AG04450 (cell line): Measurements from ENCODE around the gene WDR43. TPM values are rescaled to one million over a fixed set of nuclear protein-coding genes. Genes with fewer than 3 reads are reported as not detected.
A peak's percentile ranks its signal among the peaks of the same experiment; 100 is the strongest.

Experiments
- CTCF ChIA-PET: fragments of 300-600, 350-600 bp; formaldehyde crosslinking; extraction: SDS; loops from one replicate; lab custom pipeline; 2022; ENCODE audit warnings: antibody characterized with exemption, inconsistent platforms; lab: Charles Lee
- POLR2A ChIA-PET: fragments of 350-600 bp; formaldehyde crosslinking; extraction: SDS; loops from one replicate; lab custom pipeline; 2021; ENCODE audit warnings: antibody characterized with exemption, inconsistent platforms; lab: Yijun Ruan, JAX
- DNase-seq: peaks from one replicate; pipeline ENCODE4 v3.0.0-alpha.2; 2011; ENCODE audit warnings: low read depth, low spot score
- H3K27ac ChIP-seq: one replicate; pipeline ENCODE4 v1.5.1; 2012; ENCODE audit warnings: low read depth, low read length, control low read depth
- H3K27me3 ChIP-seq: one replicate; pipeline ENCODE4 v1.6.0; 2012; ENCODE audit warnings: low read length; ENCODE audit not compliant: control insufficient read depth, insufficient read depth
- H3K4me3 ChIP-seq: 2 replicates; pipeline ENCODE4 v1.5.1; 2011; ENCODE audit warnings: mild to moderate bottlenecking, low read depth, low read length, control low read depth
- H3K9me3 ChIP-seq: 2 replicates; pipeline ENCODE4 v1.5.1; 2012; ENCODE audit warnings: low read length; ENCODE audit not compliant: control insufficient read depth, insufficient read depth
- CTCF ChIP-seq: IDR thresholded peaks from 2 replicates; pipeline ENCODE4 v1.5.1; 2011; ENCODE audit warnings: low read depth, low read length, control low read depth, inconsistent platforms
- polyA plus RNA-seq: library from polyadenylated mRNA; depleted of rRNA; stranded (reverse); fragments of >200 nt; gene quantifications from 2 replicates; pipeline ENCODE4 v1.2.3, GENCODE V29; 2011

WDR43 gene
- polyA plus RNA-seq, 1 experiment = 95.5 TPM

DNA sequence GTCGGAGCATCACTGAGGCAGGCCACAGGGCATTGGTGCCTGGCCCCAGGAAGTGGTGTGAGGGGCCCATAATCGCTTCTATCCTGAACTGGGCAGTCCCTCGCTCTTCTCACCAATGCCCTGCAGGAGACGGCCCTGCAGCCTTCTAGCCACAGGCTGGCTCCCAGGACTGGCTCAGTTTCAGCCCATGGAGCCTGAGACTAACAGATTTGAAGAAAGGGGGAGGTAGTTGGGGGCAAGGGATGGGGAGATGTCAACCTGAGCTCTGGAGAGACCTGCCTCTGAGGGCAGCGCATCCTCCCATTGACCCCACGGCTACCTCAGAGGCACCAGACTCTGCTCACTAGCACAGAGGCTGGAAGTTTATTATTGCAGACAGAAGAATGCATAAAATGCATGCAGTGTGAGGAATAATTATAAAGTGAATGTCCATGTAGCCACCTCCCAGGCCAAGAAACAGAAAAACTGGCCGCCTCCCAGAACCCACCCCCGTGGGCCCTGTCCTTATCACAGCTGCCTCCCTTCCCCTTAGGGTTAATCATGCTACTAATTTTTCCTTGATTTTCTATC is 88.0 kb downstream of the WDR43 start:
- Histone ChIP-seq H3K27me3 (peaks cover 5% of the 10 kb centered on the region), H3K9me3 (no peaks in the 10 kb centered on the region; the same call in 1 of the 2 replicates), H3K27ac (no peak overlapping the region), H3K4me3 (no peak overlapping the region)
- no peak for TF ChIP-seq CTCF
- DNase-seq = no peak
- ChIA-PET POLR2A (no interaction called here), CTCF (interaction anchor here (1.5 kb wide), 1 partner anchor 24 kb away, joined by 9 read pairs; no protein-coding TSS in a partner anchor)

DNA sequence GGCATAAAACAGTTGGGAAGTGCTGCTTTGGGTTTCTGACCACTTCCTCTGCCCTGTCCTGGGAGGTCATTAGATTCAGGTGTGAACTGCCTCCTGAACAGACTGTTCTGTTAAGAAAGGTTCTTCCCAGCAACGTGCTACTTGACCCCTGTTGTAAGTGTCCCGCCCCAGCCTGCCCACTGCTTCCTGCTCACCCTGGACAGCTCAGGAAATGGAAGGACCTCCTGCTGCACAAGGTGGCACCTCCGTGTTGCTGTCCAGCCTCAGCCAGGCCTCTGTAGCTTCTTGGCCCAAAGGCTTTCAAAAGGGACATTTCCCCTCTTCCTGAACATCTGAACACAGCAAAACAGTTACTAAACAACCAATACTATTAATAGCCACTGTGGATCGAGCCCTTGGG is 92.0 kb downstream of the WDR43 start:
- no peak for DNase-seq
- no peak for TF ChIP-seq CTCF
- ChIA-PET POLR2A (no interaction called here), CTCF (no interaction called here)
- Histone ChIP-seq H3K27me3 (peaks cover 7% of the 10 kb centered on the region), H3K27ac (no peak overlapping the region), H3K4me3 (no peak overlapping the region), H3K9me3 (no peaks in the 10 kb centered on the region; the same call in 1 of the 2 replicates)

DNA sequence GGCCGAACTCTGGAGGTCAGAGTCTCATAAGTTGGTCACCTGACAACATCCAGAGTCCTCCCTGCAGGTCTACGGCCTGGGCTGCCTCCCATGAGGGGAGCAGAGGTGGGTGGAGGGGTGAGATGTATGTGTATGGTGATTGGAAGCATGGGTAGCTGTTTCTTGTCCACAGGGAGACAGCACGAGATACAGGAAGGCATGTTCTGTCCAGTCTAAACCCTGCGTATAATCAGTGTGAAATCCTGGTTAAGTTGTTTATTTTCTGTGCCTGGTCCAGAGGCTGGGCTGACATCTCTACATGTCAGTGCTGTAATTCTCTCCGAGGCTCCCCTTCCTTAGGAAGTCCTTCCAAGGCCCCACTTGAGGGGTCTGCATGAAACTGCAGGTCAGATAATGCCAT is 95.5 kb downstream of the WDR43 start:
- no peak for DNase-seq
- ChIA-PET CTCF (no interaction called here), POLR2A (no interaction called here)
- peaks cover 3% of the 10 kb centered on the region for H3K27me3 ChIP-seq
- H3K4me3 ChIP-seq = no peak overlapping the region
- H3K9me3 ChIP-seq = no peaks in the 10 kb centered on the region
- TF ChIP-seq CTCF = no peak
- H3K27ac ChIP-seq = peak overlapping the region; percentile 11

DNA sequence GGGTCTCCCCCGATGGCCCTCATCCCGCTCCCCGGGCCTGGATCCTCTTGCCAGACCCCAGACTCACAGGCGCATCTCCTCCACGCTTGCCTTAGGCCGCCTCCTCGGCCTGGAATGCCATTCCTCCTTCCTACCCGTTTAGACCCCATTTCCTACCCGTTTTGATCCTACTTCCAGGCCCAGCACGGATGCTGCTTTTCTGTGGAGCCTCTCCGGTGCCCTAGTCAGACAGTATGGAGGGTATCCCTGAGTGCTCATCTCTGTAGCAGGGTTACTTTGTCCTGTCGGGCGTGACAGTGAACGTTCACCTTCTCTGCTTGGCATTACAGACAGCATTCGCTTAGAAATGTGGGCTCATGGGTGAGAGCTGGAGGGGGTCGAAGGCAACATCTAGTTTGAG is 96.0 kb downstream of the WDR43 start:
- ChIA-PET POLR2A (no interaction called here), CTCF (interaction anchor here (1.4 kb wide), 1 partner anchor 32 kb away, joined by 4 read pairs; no protein-coding TSS in a partner anchor)
- TF ChIP-seq CTCF = no peak
- Histone ChIP-seq H3K4me3 (no peak overlapping the region), H3K27ac (peak overlapping the region; percentile 31), H3K9me3 (no peaks in the 10 kb centered on the region), H3K27me3 (peaks cover 3% of the 10 kb centered on the region)
- no peak for DNase-seq

DNA sequence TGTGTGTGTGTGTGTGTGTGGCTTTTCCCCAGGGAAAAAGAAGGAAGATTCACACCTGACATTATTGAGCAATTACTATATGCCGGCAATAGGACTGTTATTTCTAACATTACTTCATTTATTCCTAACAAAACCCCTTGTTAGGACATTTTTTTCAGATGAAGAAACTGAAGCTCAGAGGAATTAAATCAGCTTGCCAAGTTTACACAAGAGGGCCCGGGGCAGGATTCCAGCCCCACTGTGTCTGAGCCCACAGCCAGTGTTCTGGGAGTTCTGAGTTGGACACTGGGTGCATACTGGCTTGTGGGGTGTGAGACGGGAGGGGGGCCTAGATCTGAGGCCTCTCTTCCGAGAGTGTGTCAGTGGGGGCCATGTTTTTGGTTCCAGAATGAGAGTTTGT is 96.6 kb downstream of the WDR43 start:
- POLR2A ChIA-PET = interaction anchor here (0.7 to 0.8 kb wide), 2 partner anchors 24 to 52 kb away, joined by 8 to 10 read pairs; no protein-coding TSS in a partner anchor
- peak overlapping the region; percentile 70 for H3K27ac ChIP-seq

More for the DNA sequence above, 96.6 kb downstream of the WDR43 start:
- TF ChIP-seq CTCF = no peak
- Histone ChIP-seq H3K9me3 (no peaks in the 10 kb centered on the region), H3K27me3 (peaks cover 3% of the 10 kb centered on the region), H3K4me3 (no peak overlapping the region)
- no peak for DNase-seq
- CTCF ChIA-PET = interaction anchor here (0.7 to 1.4 kb wide), 3 partner anchors 24 to 546 kb away, joined by 3 to 7 read pairs (median 4); no protein-coding TSS in a partner anchor
